Panc1 (cell line): ENCODE results near the gene BMP2K. TPM values are rescaled to one million over a fixed set of nuclear protein-coding genes. Genes with fewer than 3 reads are reported as not detected.

Experiments used
- ATAC-seq: fragments of 200-7000 bp; cut with Tn5 transposase; 2 replicates; pipeline ENCODE4 v1.9.1; 2020; ENCODE audit warnings: mild to moderate bottlenecking, moderate library complexity
- BruUV-seq: library from RNA; stranded (reverse); fragments of 400-500 nt; replicated peaks from 2 replicates; lab custom pipeline; 2021; lab: Mats Ljungman, UMichigan
- CTCF ChIA-PET: fragments of 300-600 bp; sonication (Branson Sonifier 250); formaldehyde crosslinking; loops from one replicate; lab custom pipeline; 2022; ENCODE audit warnings: antibody characterized with exemption; lab: Charles Lee
- POLR2A ChIA-PET: fragments of 300-600 bp; sonication (Branson Sonifier 250); formaldehyde crosslinking; loops from one replicate; lab custom pipeline; 2022; ENCODE audit warnings: antibody characterized with exemption; lab: Charles Lee
- DNase-seq: peaks from one replicate; pipeline ENCODE4 v3.0.0-alpha.2; 2010; ENCODE audit warnings: low read depth, low spot score
- H3K27ac ChIP-seq: 2 replicates; pipeline ENCODE4 v1.5.1; 2011; ENCODE audit warnings: mild to moderate bottlenecking, low read length, inconsistent platforms
- H3K27me3 ChIP-seq: fragments of 200-500 bp; sonication (Bioruptor generic); 2 replicates; pipeline ENCODE4 v1.6.0; 2014; ENCODE audit warnings: low read length, inconsistent platforms; ENCODE audit not compliant: control insufficient read depth, insufficient read depth
- H3K36me3 ChIP-seq: fragments of 200-500 bp; sonication (Bioruptor generic); 2 replicates; pipeline ENCODE4 v1.5.1; 2014; ENCODE audit warnings: inconsistent platforms, mild to moderate bottlenecking, low read length, moderate library complexity; ENCODE audit not compliant: control insufficient read depth, insufficient read depth
- H3K4me1 ChIP-seq: 2 replicates; pipeline ENCODE4 v1.5.1; 2011; ENCODE audit warnings: inconsistent platforms, mild to moderate bottlenecking, low read length, moderate library complexity; ENCODE audit not compliant: control insufficient read depth, insufficient read depth
- H3K4me3 ChIP-seq, 2 experiments: 2 replicates each; pipeline ENCODE4 v1.5.1; 2011 to 2012; ENCODE audit warnings: low read depth in 2 of 2, low read length in 2 of 2, mild to moderate bottlenecking in 2 of 2, inconsistent platforms in 1 of 2, moderate library complexity in 1 of 2
- H3K9me3 ChIP-seq: fragments of 200-500 bp; sonication (Bioruptor generic); 2 replicates; pipeline ENCODE4 v1.5.1; 2014; ENCODE audit warnings: low read depth, mild to moderate bottlenecking, inconsistent platforms, low read length, moderate library complexity; ENCODE audit not compliant: control insufficient read depth, insufficient read depth
- POLR2AphosphoS5 ChIP-seq: IDR thresholded peaks from 2 replicates; pipeline ENCODE4 v1.6.1; 2012; ENCODE audit warnings: mild to moderate bottlenecking, low read depth, low read length, moderate library complexity
- SIN3A ChIP-seq: IDR thresholded peaks from 2 replicates; pipeline ENCODE4 v1.6.1; 2012; ENCODE audit warnings: low read depth, mild to moderate bottlenecking, low read length, moderate library complexity, borderline replicate concordance; ENCODE audit not compliant: insufficient read depth
- TCF7L2 ChIP-seq: IDR thresholded peaks from 2 replicates; pipeline ENCODE4 v1.6.1; 2011; ENCODE audit warnings: mild to moderate bottlenecking, low read depth, low read length, inconsistent platforms
- in situ Hi-C: cut with HindIII; loops from 2 replicates; pipeline ENCODE4 v1.10.0; 2016; ENCODE audit warnings: low sequenced_read_pairs, low pct_unique_long_range_greater_than_20kb
- intact Hi-C: fragments of 100-400 bp; cut with micrococcal nuclease; formaldehyde crosslinking; loops from one replicate; pipeline ENCODE4 v1.10.0; 2022; ENCODE audit not compliant: unreplicated experiment
- total RNA-seq: library from RNA; stranded (reverse); gene quantifications from one replicate; pipeline ENCODE4 v1.2.1, GENCODE V29; 2021; ENCODE audit not compliant: unreplicated experiment
- TF ChIP-seq, protein P1 (sequence below), 2 experiments: IDR thresholded peaks; 2 replicates each; pipeline ENCODE4 v1.6.1; 2011 to 2012; ENCODE audit warnings: low read depth in 2 of 2, control low read depth in 1 of 2, low read length in 1 of 2, mild to moderate bottlenecking in 1 of 2, moderate library complexity in 1 of 2; ENCODE audit not compliant: insufficient read depth in 1 of 2
- TF ChIP-seq, protein P2 (sequence below): fragments of 450-650 bp; IDR thresholded peaks from 2 replicates; pipeline ENCODE4 v1.5.1; 2017; ENCODE audit warnings: mild to moderate bottlenecking

BMP2K gene
- total RNA-seq, 1 experiment from 2014 or later, result 23.3 TPM

GRCh38 chr4:78764498-78764961 lies 11.6 kb upstream of the BMP2K start:
- Histone ChIP-seq H3K27me3 (no peaks in the 10 kb centered on the region; the same call in none of the 2 replicates), H3K36me3 (no peaks in the 10 kb centered on the region), H3K9me3 (no peaks in the 10 kb centered on the region), H3K4me1 (no peaks in the 10 kb centered on the region), H3K27ac (no peak overlapping the region), H3K4me3 (no peak overlapping the region)
- no TSS peak for BruUV-seq
- DNase-seq, result no peak
- POLR2A ChIA-PET, result no interaction called here
- TF ChIP-seq POLR2AphosphoS5, result no peak
- TF ChIP-seq, protein P1, sequence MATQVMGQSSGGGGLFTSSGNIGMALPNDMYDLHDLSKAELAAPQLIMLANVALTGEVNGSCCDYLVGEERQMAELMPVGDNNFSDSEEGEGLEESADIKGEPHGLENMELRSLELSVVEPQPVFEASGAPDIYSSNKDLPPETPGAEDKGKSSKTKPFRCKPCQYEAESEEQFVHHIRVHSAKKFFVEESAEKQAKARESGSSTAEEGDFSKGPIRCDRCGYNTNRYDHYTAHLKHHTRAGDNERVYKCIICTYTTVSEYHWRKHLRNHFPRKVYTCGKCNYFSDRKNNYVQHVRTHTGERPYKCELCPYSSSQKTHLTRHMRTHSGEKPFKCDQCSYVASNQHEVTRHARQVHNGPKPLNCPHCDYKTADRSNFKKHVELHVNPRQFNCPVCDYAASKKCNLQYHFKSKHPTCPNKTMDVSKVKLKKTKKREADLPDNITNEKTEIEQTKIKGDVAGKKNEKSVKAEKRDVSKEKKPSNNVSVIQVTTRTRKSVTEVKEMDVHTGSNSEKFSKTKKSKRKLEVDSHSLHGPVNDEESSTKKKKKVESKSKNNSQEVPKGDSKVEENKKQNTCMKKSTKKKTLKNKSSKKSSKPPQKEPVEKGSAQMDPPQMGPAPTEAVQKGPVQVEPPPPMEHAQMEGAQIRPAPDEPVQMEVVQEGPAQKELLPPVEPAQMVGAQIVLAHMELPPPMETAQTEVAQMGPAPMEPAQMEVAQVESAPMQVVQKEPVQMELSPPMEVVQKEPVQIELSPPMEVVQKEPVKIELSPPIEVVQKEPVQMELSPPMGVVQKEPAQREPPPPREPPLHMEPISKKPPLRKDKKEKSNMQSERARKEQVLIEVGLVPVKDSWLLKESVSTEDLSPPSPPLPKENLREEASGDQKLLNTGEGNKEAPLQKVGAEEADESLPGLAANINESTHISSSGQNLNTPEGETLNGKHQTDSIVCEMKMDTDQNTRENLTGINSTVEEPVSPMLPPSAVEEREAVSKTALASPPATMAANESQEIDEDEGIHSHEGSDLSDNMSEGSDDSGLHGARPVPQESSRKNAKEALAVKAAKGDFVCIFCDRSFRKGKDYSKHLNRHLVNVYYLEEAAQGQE (IDR thresholded peaks at IDR 0.05; ENCODE audit: insufficient read depth in 1 of 2, low read depth in 2 of 2, low read length in 1 of 2), result no peak
- no peak for TF ChIP-seq SIN3A
- no peak for TF ChIP-seq TCF7L2
- TF ChIP-seq, protein P2, sequence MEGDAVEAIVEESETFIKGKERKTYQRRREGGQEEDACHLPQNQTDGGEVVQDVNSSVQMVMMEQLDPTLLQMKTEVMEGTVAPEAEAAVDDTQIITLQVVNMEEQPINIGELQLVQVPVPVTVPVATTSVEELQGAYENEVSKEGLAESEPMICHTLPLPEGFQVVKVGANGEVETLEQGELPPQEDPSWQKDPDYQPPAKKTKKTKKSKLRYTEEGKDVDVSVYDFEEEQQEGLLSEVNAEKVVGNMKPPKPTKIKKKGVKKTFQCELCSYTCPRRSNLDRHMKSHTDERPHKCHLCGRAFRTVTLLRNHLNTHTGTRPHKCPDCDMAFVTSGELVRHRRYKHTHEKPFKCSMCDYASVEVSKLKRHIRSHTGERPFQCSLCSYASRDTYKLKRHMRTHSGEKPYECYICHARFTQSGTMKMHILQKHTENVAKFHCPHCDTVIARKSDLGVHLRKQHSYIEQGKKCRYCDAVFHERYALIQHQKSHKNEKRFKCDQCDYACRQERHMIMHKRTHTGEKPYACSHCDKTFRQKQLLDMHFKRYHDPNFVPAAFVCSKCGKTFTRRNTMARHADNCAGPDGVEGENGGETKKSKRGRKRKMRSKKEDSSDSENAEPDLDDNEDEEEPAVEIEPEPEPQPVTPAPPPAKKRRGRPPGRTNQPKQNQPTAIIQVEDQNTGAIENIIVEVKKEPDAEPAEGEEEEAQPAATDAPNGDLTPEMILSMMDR, result no peak
- in situ Hi-C loops, result no loop called here
- CTCF ChIA-PET, result no interaction called here
- ATAC-seq, result no peak
- intact Hi-C loops, result no loop called here

- DNase-seq (no peak), ATAC-seq (no peak)
- CTCF ChIA-PET, result no interaction called here
- Histone ChIP-seq H3K36me3 (no peaks in the 10 kb centered on the region), H3K4me3 (no peak overlapping the region), H3K27me3 (no peaks in the 10 kb centered on the region; the same call in none of the 2 replicates), H3K9me3 (no peaks in the 10 kb centered on the region), H3K4me1 (no peaks in the 10 kb centered on the region), H3K27ac (no peak overlapping the region)
- intact Hi-C loops (no loop called here), in situ Hi-C loops (no loop called here)
- POLR2A ChIA-PET, result no interaction called here
- TF ChIP-seq, protein P1 (IDR thresholded peaks at IDR 0.05; ENCODE audit: insufficient read depth in 1 of 2, low read depth in 2 of 2, low read length in 1 of 2), result no peak
- TF ChIP-seq, protein P2, result no peak
- TF ChIP-seq SIN3A, result no peak
- TF ChIP-seq TCF7L2, result no peak
- no peak for TF ChIP-seq POLR2AphosphoS5
- no TSS peak for BruUV-seq
Measured at GRCh38 chr4:78765432-78766006, 10.6 kb upstream of the BMP2K start.
